GM12878 (cell line): Measurements from ENCODE around the gene LMCD1. TPM values are rescaled to one million over a fixed set of nuclear protein-coding genes. Genes with fewer than 3 reads are reported as not detected.

Source experiments
- ATAC-seq: fragments of 200-7000 bp; cut with Tn5 transposase; 3 replicates; pipeline ENCODE4 v1.9.1; 2020; ENCODE audit warnings: mild to moderate bottlenecking, moderate library complexity
- BruUV-seq: library from RNA; stranded (reverse); fragments of 400-500 nt; replicated peaks from 2 replicates; lab custom pipeline; 2021; lab: Mats Ljungman, UMichigan
- CTCF ChIA-PET: fragments of 300-600 bp; sonication (Branson Sonifier 250); formaldehyde crosslinking; extraction: SDS; loops from one replicate; lab custom pipeline; 2021; ENCODE audit warnings: inconsistent platforms; lab: Yijun Ruan, JAX
- POLR2A ChIA-PET: fragments of 350-600 bp; formaldehyde crosslinking; extraction: SDS; loops from one replicate; lab custom pipeline; 2021; ENCODE audit warnings: inconsistent platforms; lab: Charles Lee
- RAD21 ChIA-PET: fragments of 300-600 bp; sonication (Branson Sonifier 250); formaldehyde crosslinking; loops from one replicate; lab custom pipeline; 2023; ENCODE audit warnings: antibody characterized with exemption; ENCODE audit not compliant: unreplicated experiment; lab: Charles Lee
- SMC1A ChIA-PET: fragments of 300-600 bp; sonication (Branson Sonifier 250); formaldehyde crosslinking; loops from one replicate; lab custom pipeline; 2023; ENCODE audit not compliant: unreplicated experiment, uncharacterized antibody; lab: Charles Lee
- DNase-seq: peaks from one replicate; pipeline ENCODE4 v3.0.0-alpha.2; 2011; ENCODE audit warnings: low read depth, low spot score
- FAIRE-seq: peaks from 3 replicates; lab custom pipeline; 2011; peaks lifted over from hg19 to GRCh38; lab: Jason Lieb, UNC
- H2AFZ ChIP-seq: 2 replicates; pipeline ENCODE4 v1.6.0; 2011; ENCODE audit warnings: low read depth, low read length, control low read depth; ENCODE audit not compliant: control insufficient read depth
- H3K27ac ChIP-seq: 2 replicates; pipeline ENCODE4 v1.5.1; 2011; ENCODE audit warnings: control low read depth; ENCODE audit not compliant: control insufficient read depth, insufficient read depth
- H3K27me3 ChIP-seq, 2 experiments: replicated peaks in 1 of 2; 2 replicates each; pipeline versions ENCODE4 v1.6.0 to v1.6.1; 2011; ENCODE audit warnings: low read length in 1 of 2; ENCODE audit not compliant: control insufficient read depth in 2 of 2, insufficient read depth in 2 of 2
- H3K36me3 ChIP-seq, 2 experiments: 2 replicates each; pipeline ENCODE4 v1.5.1; 2011; ENCODE audit warnings: low read length in 1 of 2; ENCODE audit not compliant: control insufficient read depth in 2 of 2, insufficient read depth in 2 of 2
- H3K4me1 ChIP-seq: 2 replicates; pipeline ENCODE4 v1.6.1; 2011; ENCODE audit warnings: mild to moderate bottlenecking, low read length, moderate library complexity, mixed read lengths; ENCODE audit not compliant: control insufficient read depth, insufficient read depth
- H3K4me2 ChIP-seq: 2 replicates; pipeline ENCODE4 v1.6.0; 2011; ENCODE audit warnings: control low read depth; ENCODE audit not compliant: control insufficient read depth, insufficient read depth
- H3K4me3 ChIP-seq: fragments of 200-600 bp; sonication (generic); 2 replicates; pipeline ENCODE4 v1.5.1; 2016
- H3K79me2 ChIP-seq: 2 replicates; pipeline ENCODE4 v1.6.0; 2011; ENCODE audit warnings: low read length; ENCODE audit not compliant: control insufficient read depth, insufficient read depth
- H3K9ac ChIP-seq: 2 replicates; pipeline ENCODE4 v1.8.0; 2011; ENCODE audit warnings: low read length, control low read depth, mixed read lengths; ENCODE audit not compliant: control insufficient read depth, insufficient read depth
- H3K9me3 ChIP-seq: replicated peaks from 3 replicates; pipeline ENCODE4 v1.5.1; 2011; ENCODE audit warnings: mild to moderate bottlenecking, low read length; ENCODE audit not compliant: control insufficient read depth, insufficient read depth
- H4K20me1 ChIP-seq: 2 replicates; pipeline ENCODE4 v1.6.0; 2011; ENCODE audit not compliant: control insufficient read depth, insufficient read depth
- CHD4 ChIP-seq: fragments of 200-600 bp; sonication (generic); IDR thresholded peaks from 2 replicates; pipeline ENCODE4 v1.6.1; 2016; ENCODE audit warnings: mild to moderate bottlenecking
- DPF2 ChIP-seq: fragments of 450-650 bp; IDR thresholded peaks from 2 replicates; pipeline ENCODE4 v1.6.1; 2017; ENCODE audit warnings: mild to moderate bottlenecking
- GABPA ChIP-seq: IDR thresholded peaks from 2 replicates; pipeline ENCODE4 v1.6.1; 2014; ENCODE audit warnings: antibody characterized with exemption, low read depth, mild to moderate bottlenecking, inconsistent platforms
- IKZF2 ChIP-seq, 2 experiments: fragments of 450-650 bp; IDR thresholded peaks; 2 replicates each; pipeline ENCODE4 v1.6.1; 2017; ENCODE audit warnings: mild to moderate bottlenecking in 2 of 2, moderate library complexity in 2 of 2
- IRF4 ChIP-seq: IDR thresholded peaks from 2 replicates; pipeline ENCODE4 v1.6.1; 2011; ENCODE audit warnings: low read depth, low read length
- MYC ChIP-seq: IDR thresholded peaks from 2 replicates; pipeline ENCODE4 v1.6.1; 2011; ENCODE audit warnings: mild to moderate bottlenecking, low read length, moderate library complexity, inconsistent platforms; ENCODE audit not compliant: insufficient read depth, insufficient replicate concordance, insufficient read length, severe bottlenecking
- NFYA ChIP-seq: IDR thresholded peaks from 2 replicates; pipeline ENCODE4 v1.6.1; 2011; ENCODE audit warnings: low read depth, mild to moderate bottlenecking, low read length, improper control_type of control experiment, borderline replicate concordance
- NR2C2 ChIP-seq: IDR thresholded peaks from 2 replicates; pipeline ENCODE4 v1.6.1; 2011; ENCODE audit warnings: borderline replicate concordance, low read depth; ENCODE audit not compliant: control insufficient read depth, insufficient read length
- PAX5 ChIP-seq: IDR thresholded peaks from 2 replicates; pipeline ENCODE4 v1.6.1; 2011; ENCODE audit warnings: low read depth, low read length, borderline replicate concordance
- POU2F2 ChIP-seq: IDR thresholded peaks from 3 replicates; pipeline ENCODE4 v1.6.1; 2011; ENCODE audit warnings: low read depth, mild to moderate bottlenecking, low read length, borderline replicate concordance
- SMAD1 ChIP-seq: fragments of 450-650 bp; IDR thresholded peaks from 2 replicates; pipeline ENCODE4 v1.6.1; 2018; ENCODE audit warnings: mild to moderate bottlenecking, low read depth; ENCODE audit not compliant: partially characterized antibody
- TARDBP ChIP-seq: IDR thresholded peaks from 2 replicates; pipeline ENCODE4 v1.6.1; 2016; ENCODE audit warnings: borderline replicate concordance
- YY1 ChIP-seq: IDR thresholded peaks from 2 replicates; pipeline ENCODE4 v1.6.1; 2011; ENCODE audit warnings: low read depth, mild to moderate bottlenecking, low read length
- WGBS: methylation state at CpG from one replicate; pipeline ENCODE4 v1.1.6; 2016; ENCODE audit warnings: low lambda C conversion rate; ENCODE audit not compliant: insufficient replicate concordance, insufficient coverage; ENCODE audit errors: missing lambda C conversion rate; 5-methylcytosine and 5-hydroxymethylcytosine counted together
- in situ Hi-C: fragments of 300-500 bp; cut with MboI; formaldehyde crosslinking; loops from 9 replicates; pipeline ENCODE4 v1.14.3; 2018; ENCODE audit warnings: mixed read lengths
- intact Hi-C: fragments of 100-400 bp; cut with micrococcal nuclease; formaldehyde crosslinking; loops from one replicate; pipeline ENCODE4 v1.14.2; 2022; ENCODE audit not compliant: unreplicated experiment
- polyA plus RNA-seq, 11 experiments: library from polyadenylated mRNA; depleted of rRNA in 4 of 11; unstranded in 6 of 11; stranded (reverse) in 5 of 11; fragments of >200 nt; fragmentation: Nextera tagmentation in 4 of 11; fragmentation: Illumina TruSeq in 1 of 11; extraction: Ambion mirVana in 4 of 11; extraction: Trizol in 1 of 11; gene quantifications; 1 replicate in 1 of 11; 2 replicates in 10 of 11; pipeline versions ENCODE4 v1.2.1 to v1.2.3, GENCODE V29; 2011 to 2016; ENCODE audit warnings: inconsistent platforms in 2 of 11, missing spikeins in 2 of 11, low read depth in 1 of 11
- total RNA-seq, 4 experiments: library from RNA; depleted of rRNA in 3 of 4; stranded (reverse); fragments of >200 nt in 3 of 4; fragmentation: Illumina TruSeq in 1 of 4; extraction: Trizol in 1 of 4; gene quantifications; 2 replicates each; pipeline versions ENCODE4 v1.2.1 to v1.2.3, GENCODE V29; 2013 to 2021
- TF ChIP-seq, protein P1 (sequence below): fragments of 450-650 bp; IDR thresholded peaks from 2 replicates; pipeline ENCODE4 v1.6.1; 2017; ENCODE audit warnings: mild to moderate bottlenecking, low read depth, inconsistent platforms; ENCODE audit not compliant: poor library complexity, severe bottlenecking
- TF ChIP-seq, protein P2 (sequence below): fragments of 450-650 bp; IDR thresholded peaks from 2 replicates; pipeline ENCODE4 v1.6.1; 2014; ENCODE audit warnings: mild to moderate bottlenecking
- TF ChIP-seq, protein P3 (sequence below): fragments of 450-650 bp; IDR thresholded peaks from 2 replicates; pipeline ENCODE4 v1.6.1; 2017; ENCODE audit warnings: antibody characterized with exemption, mild to moderate bottlenecking, moderate library complexity
- TF ChIP-seq, protein P4 (sequence below): fragments of 450-650 bp; IDR thresholded peaks from 2 replicates; pipeline ENCODE4 v1.6.1; 2017; ENCODE audit warnings: borderline replicate concordance

LMCD1 gene
- total and polyA plus RNA-seq, 10 of the 15 experiments (the other 5 are each of a cell fraction or from before 2014, with no cell fraction given) = 0.27 to 6.4 (median 1.7) TPM

DNA sequence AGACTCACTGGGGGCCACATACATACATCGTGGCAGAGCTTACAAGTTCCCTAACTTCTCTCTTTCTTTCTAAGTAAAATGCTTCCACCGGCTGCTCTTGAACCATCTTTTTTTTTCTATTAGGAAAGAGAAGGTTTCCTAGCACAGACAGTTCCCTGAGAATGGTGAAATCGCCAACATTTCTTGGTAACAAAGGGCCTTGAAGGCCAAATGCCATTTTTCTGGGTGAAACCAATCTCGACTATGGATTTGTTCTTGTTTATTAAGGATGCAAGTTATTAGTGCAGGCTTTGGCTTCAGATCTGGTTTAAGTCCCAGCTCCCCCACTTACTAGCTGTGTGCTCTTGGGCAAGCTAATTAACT is 3.0 kb downstream of the LMCD1 start:
- ATAC-seq (no peak), DNase-seq (no peak), FAIRE-seq (no peak)
- peak overlapping the region; percentile 55; the same call in 1 of the 2 replicates for H3K4me2 ChIP-seq
- intact Hi-C loops (loop anchor here (2.0 to 5.0 kb wide), 3 partner anchors 74 to 163 kb away; no protein-coding TSS in a partner anchor), in situ Hi-C loops (no loop called here)
- ChIA-PET POLR2A (interaction anchor here (0.8 to 2.4 kb wide), 5 partner anchors 9 to 74 kb away, joined by 3 to 8 read pairs (median 5); no protein-coding TSS in a partner anchor), SMC1A (interaction anchor here (0.9 to 4.0 kb wide), 15 partner anchors 8 to 265 kb away, joined by 3 to 17 read pairs (median 6); partner anchors contain the start of gene OXTR), RAD21 (interaction anchor here (0.9 to 1.9 kb wide), 3 partner anchors 8 to 75 kb away, joined by 3 to 6 read pairs (median 4); no protein-coding TSS in a partner anchor), CTCF (interaction anchor here (0.8 to 2.2 kb wide), 6 partner anchors 12 to 158 kb away, joined by 3 to 9 read pairs (median 4); no protein-coding TSS in a partner anchor)
- no peaks in the 10 kb centered on the region for H3K9me3 ChIP-seq
- TF ChIP-seq, protein P1, sequence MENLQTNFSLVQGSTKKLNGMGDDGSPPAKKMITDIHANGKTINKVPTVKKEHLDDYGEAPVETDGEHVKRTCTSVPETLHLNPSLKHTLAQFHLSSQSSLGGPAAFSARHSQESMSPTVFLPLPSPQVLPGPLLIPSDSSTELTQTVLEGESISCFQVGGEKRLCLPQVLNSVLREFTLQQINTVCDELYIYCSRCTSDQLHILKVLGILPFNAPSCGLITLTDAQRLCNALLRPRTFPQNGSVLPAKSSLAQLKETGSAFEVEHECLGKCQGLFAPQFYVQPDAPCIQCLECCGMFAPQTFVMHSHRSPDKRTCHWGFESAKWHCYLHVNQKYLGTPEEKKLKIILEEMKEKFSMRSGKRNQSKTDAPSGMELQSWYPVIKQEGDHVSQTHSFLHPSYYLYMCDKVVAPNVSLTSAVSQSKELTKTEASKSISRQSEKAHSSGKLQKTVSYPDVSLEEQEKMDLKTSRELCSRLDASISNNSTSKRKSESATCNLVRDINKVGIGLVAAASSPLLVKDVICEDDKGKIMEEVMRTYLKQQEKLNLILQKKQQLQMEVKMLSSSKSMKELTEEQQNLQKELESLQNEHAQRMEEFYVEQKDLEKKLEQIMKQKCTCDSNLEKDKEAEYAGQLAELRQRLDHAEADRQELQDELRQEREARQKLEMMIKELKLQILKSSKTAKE = peak; percentile 13
- TF ChIP-seq MYC (no peak), NFYA (no peak), TARDBP (no peak), DPF2 (no peak), GABPA (no peak), NR2C2 (no peak), IKZF2 (IDR thresholded peaks at IDR 0.05) (peak in 1 of 2 experiments; percentile 13; a peak in 1 of 4 replicates), POU2F2 (no peak), CHD4 (no peak), YY1 (no peak), IRF4 (no peak), PAX5 (no peak), SMAD1 (no peak)
- TF ChIP-seq, protein P2, sequence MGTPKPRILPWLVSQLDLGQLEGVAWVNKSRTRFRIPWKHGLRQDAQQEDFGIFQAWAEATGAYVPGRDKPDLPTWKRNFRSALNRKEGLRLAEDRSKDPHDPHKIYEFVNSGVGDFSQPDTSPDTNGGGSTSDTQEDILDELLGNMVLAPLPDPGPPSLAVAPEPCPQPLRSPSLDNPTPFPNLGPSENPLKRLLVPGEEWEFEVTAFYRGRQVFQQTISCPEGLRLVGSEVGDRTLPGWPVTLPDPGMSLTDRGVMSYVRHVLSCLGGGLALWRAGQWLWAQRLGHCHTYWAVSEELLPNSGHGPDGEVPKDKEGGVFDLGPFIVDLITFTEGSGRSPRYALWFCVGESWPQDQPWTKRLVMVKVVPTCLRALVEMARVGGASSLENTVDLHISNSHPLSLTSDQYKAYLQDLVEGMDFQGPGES = no peak
- TF ChIP-seq, protein P3, sequence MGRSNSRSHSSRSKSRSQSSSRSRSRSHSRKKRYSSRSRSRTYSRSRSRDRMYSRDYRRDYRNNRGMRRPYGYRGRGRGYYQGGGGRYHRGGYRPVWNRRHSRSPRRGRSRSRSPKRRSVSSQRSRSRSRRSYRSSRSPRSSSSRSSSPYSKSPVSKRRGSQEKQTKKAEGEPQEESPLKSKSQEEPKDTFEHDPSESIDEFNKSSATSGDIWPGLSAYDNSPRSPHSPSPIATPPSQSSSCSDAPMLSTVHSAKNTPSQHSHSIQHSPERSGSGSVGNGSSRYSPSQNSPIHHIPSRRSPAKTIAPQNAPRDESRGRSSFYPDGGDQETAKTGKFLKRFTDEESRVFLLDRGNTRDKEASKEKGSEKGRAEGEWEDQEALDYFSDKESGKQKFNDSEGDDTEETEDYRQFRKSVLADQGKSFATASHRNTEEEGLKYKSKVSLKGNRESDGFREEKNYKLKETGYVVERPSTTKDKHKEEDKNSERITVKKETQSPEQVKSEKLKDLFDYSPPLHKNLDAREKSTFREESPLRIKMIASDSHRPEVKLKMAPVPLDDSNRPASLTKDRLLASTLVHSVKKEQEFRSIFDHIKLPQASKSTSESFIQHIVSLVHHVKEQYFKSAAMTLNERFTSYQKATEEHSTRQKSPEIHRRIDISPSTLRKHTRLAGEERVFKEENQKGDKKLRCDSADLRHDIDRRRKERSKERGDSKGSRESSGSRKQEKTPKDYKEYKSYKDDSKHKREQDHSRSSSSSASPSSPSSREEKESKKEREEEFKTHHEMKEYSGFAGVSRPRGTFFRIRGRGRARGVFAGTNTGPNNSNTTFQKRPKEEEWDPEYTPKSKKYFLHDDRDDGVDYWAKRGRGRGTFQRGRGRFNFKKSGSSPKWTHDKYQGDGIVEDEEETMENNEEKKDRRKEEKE = no peak
- TF ChIP-seq, protein P4, sequence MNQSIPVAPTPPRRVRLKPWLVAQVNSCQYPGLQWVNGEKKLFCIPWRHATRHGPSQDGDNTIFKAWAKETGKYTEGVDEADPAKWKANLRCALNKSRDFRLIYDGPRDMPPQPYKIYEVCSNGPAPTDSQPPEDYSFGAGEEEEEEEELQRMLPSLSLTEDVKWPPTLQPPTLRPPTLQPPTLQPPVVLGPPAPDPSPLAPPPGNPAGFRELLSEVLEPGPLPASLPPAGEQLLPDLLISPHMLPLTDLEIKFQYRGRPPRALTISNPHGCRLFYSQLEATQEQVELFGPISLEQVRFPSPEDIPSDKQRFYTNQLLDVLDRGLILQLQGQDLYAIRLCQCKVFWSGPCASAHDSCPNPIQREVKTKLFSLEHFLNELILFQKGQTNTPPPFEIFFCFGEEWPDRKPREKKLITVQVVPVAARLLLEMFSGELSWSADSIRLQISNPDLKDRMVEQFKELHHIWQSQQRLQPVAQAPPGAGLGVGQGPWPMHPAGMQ = no peak
- BruUV-seq = no TSS peak
- 0 out of 2 replicates have a peak overlapping the region, but pooled peaks have one; percentile 30 for H3K9ac ChIP-seq
- H3K79me2 ChIP-seq = no peaks in the 10 kb centered on the region
- no peaks in the 10 kb centered on the region for H4K20me1 ChIP-seq
- 16% methylated on average over 4 of the region's 4 CpGs for WGBS
- peaks cover 18% of the 10 kb centered on the region for H3K4me1 ChIP-seq
- peak overlapping the region; percentile 42 for H2AFZ ChIP-seq
- peak overlapping the region; percentile 29; the same call in 1 of the 2 replicates for H3K4me3 ChIP-seq
- H3K36me3 ChIP-seq = no peaks in the 10 kb centered on the region
- peaks cover 0 to 2% of the 10 kb centered on the region in 2 experiments; a peak in 1 of 4 replicates for H3K27me3 ChIP-seq
- peak overlapping the region; percentile 51 for H3K27ac ChIP-seq
